ENCODE data around the gene ABCA2. TPM values are rescaled to one million over a fixed set of nuclear protein-coding genes. Genes with fewer than 3 reads are reported as not detected.

Gene ABCA2
- total and polyA plus RNA-seq, 11 donors = 13.1 to 44.3 (median 30.6) TPM

- Histone ChIP-seq H3K27me3 (peaks cover 0 to 28% (median 0%) of the 10 kb centered on the region in 9 donors), H3K36me3 (peaks cover 0 to 9% (median 3%) of the 10 kb centered on the region in 9 donors), H3K4me3 (peak overlapping the region in 9 of 12 donors; percentile 14 to 53 (median 37)), H3K9me3 (peaks cover 0 to 10% (median 0%) of the 10 kb centered on the region in 12 donors), H3K4me1 (peaks cover 3 to 67% (median 31%) of the 10 kb centered on the region in 12 donors), H3K27ac (peak overlapping the region in 2 of 12 donors; percentile 76 to 85)
- intact Hi-C loops (cut with DNase I) = loop anchor here in 4 of 10 donors (5.0 kb wide), 3 partner anchors 33 to 47 kb away; partner anchors contain the start of genes C8G (in 3 of the 4), ABCA2 (in 1 of the 4) and LCN12 (in 1 of the 4)
- DNase-seq (no peak), ATAC-seq (no peak)
- TF ChIP-seq POLR2A (IDR thresholded peaks at IDR 0.05) = no peak
- TF ChIP-seq, protein P1, sequence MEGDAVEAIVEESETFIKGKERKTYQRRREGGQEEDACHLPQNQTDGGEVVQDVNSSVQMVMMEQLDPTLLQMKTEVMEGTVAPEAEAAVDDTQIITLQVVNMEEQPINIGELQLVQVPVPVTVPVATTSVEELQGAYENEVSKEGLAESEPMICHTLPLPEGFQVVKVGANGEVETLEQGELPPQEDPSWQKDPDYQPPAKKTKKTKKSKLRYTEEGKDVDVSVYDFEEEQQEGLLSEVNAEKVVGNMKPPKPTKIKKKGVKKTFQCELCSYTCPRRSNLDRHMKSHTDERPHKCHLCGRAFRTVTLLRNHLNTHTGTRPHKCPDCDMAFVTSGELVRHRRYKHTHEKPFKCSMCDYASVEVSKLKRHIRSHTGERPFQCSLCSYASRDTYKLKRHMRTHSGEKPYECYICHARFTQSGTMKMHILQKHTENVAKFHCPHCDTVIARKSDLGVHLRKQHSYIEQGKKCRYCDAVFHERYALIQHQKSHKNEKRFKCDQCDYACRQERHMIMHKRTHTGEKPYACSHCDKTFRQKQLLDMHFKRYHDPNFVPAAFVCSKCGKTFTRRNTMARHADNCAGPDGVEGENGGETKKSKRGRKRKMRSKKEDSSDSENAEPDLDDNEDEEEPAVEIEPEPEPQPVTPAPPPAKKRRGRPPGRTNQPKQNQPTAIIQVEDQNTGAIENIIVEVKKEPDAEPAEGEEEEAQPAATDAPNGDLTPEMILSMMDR (IDR thresholded peaks at IDR 0.05) = no peak
- 62 to 78% (median 66%) methylated on average over 49 to 54 of the region's 54 CpGs for WGBS, 4 donors
Observed at GRCh38 chr9:136994180-136994887, 33.7 kb downstream of the ABCA2 start.

- intact Hi-C loops (cut with DNase I) = loop anchor here in 5 of 10 donors (1.0 to 5.0 kb wide), 4 partner anchors 34 to 49 kb away; partner anchors contain the start of genes C8G (in 3 of the 5), ABCA2 (in 1 of the 5), FBXW5 (in 1 of the 5) and LCN12 (in 1 of the 5)
- ATAC-seq (no peak), DNase-seq (no peak)
- H3K27me3 ChIP-seq = peaks cover 0 to 28% (median 0%) of the 10 kb centered on the region in 9 donors
- peaks cover 3 to 55% (median 31%) of the 10 kb centered on the region in 12 donors for H3K4me1 ChIP-seq
- H3K9me3 ChIP-seq = peaks cover 0 to 10% (median 0%) of the 10 kb centered on the region in 12 donors
- H3K4me3 ChIP-seq = peak overlapping the region; percentile 60 to 98 (median 82)
- peak overlapping the region in 11 of 12 donors; percentile 78 to 91 (median 86) for H3K27ac ChIP-seq
- TF ChIP-seq, protein P1 (IDR thresholded peaks at IDR 0.05) = no peak
- TF ChIP-seq POLR2A (IDR thresholded peaks at IDR 0.05) = no peak
- WGBS, 4 donors = 6 to 83% (median 50%) methylated on average over 6 to 18 of the region's 18 CpGs
- H3K36me3 ChIP-seq = peaks cover 0 to 9% (median 3%) of the 10 kb centered on the region in 9 donors
Observed at GRCh38 chr9:136992819-136993369, 35.1 kb downstream of the ABCA2 start.

DNA sequence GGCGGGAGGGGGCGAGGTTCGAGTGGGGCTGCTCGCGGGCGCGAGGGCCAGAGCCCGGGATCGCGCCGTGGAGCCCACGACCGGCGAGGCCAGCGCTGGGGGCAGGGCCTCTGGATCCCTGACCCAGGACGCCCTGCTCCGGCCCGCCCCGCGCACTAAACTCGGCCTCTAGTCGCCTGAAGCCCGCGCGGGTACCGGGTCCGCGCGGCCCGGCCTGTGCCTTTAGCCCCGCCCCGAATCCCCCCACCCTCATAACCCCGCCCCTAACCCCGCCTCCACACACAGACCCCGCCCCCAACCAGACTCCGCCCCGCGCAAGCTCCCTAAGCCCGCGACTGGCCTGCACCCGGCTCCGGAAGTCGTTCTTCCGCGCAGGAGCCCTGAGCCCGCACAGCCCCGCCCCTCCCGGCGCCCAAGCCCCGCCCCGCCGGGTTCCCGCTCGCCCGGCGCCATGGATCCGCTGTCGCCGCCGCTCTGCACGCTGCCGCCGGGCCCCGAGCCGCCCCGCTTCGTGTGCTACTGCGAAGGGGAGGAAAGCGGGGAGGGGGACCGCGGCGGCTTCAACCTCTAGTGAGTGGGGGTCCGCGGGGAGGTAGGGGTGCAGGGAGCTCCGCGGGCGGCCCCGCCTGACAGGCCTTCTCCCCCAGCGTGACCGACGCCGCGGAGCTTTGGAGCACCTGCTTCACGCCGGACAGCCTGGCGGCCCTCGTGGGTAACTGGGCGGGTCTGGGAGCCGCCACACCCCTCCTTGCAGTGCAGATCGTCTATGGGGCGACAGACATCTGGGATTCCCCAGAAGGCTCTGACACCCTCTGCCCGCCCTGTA, 35.8 kb downstream of the ABCA2 start, which contains the start of gene PAXX:
Gene PAXX, plus strand, starts transcription at position 430 of the 826 bp plus-strand sequence. Its CDS starts 22 bp downstream, at position 452.
- 0 to 1% (median 1%) methylated on average over 11 to 92 of the region's 92 CpGs for WGBS, 4 donors
- peaks cover 0 to 9% (median 3%) of the 10 kb centered on the region in 9 donors for H3K36me3 ChIP-seq
- H3K9me3 ChIP-seq = peaks cover 0 to 10% (median 0%) of the 10 kb centered on the region in 12 donors
- H3K27ac ChIP-seq = peak within 1 kb of the TSS; percentile 8 to 91 (median 87)
- intact Hi-C loops (cut with DNase I) = loop anchor here in 5 of 10 donors (1.0 to 5.0 kb wide), 4 partner anchors 35 to 48 kb away; partner anchors contain the start of genes C8G (in 3 of the 5), ABCA2 (in 1 of the 5), FBXW5 (in 1 of the 5) and LCN12 (in 1 of the 5)
- H3K4me1 ChIP-seq = peaks cover 3 to 55% (median 31%) of the 10 kb centered on the region in 12 donors
- ATAC-seq (peak; percentile 89 to 94 (median 94)), DNase-seq (peak; percentile 94 to 97 (median 95))
- H3K4me3 ChIP-seq = peak within 1 kb of the TSS; percentile 60 to 98 (median 82)
- peaks cover 0 to 28% (median 0%) of the 10 kb centered on the region in 9 donors for H3K27me3 ChIP-seq
- peak in 1 of 2 donors; percentile 47 for TF ChIP-seq POLR2A (IDR thresholded peaks at IDR 0.05)
- TF ChIP-seq, protein P1 (IDR thresholded peaks at IDR 0.05) = no peak
